ENCODE data around the gene RARRES2. TPM values are rescaled to one million over a fixed set of nuclear protein-coding genes. Genes with fewer than 3 reads are reported as not detected.

Gene RARRES2
- polyA plus RNA-seq, 3 donors, result 39.2 to 49.2 (median 40.8) TPM

- no peak for DNase-seq (ENCODE audit: low read depth in 3 of 3, low spot score in 2 of 3)
Observed at GRCh38 chr7:150363872-150364271, 22.4 kb upstream of the RARRES2 start.

DNA sequence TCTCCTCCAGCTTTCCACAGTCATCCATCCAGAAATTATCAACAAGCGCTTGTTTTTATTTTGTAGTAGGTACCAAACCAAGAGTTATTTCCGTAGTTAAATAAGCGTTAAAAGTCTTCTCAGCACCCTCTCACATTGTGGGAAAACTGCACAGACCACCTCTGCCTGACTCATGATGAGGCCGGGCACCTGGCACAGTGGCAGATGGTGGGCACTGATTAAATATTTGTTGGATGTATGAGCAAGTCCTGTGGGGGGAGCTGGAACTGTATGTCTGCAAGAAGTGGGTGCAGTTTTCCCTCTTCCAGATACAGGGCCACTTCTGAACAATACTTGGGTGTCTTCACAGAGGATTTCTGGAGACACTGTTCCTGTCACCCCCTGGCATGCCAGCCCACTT is 21.9 kb upstream of the RARRES2 start:
- no peak for DNase-seq (ENCODE audit: low read depth in 3 of 3, low spot score in 2 of 3)

DNA sequence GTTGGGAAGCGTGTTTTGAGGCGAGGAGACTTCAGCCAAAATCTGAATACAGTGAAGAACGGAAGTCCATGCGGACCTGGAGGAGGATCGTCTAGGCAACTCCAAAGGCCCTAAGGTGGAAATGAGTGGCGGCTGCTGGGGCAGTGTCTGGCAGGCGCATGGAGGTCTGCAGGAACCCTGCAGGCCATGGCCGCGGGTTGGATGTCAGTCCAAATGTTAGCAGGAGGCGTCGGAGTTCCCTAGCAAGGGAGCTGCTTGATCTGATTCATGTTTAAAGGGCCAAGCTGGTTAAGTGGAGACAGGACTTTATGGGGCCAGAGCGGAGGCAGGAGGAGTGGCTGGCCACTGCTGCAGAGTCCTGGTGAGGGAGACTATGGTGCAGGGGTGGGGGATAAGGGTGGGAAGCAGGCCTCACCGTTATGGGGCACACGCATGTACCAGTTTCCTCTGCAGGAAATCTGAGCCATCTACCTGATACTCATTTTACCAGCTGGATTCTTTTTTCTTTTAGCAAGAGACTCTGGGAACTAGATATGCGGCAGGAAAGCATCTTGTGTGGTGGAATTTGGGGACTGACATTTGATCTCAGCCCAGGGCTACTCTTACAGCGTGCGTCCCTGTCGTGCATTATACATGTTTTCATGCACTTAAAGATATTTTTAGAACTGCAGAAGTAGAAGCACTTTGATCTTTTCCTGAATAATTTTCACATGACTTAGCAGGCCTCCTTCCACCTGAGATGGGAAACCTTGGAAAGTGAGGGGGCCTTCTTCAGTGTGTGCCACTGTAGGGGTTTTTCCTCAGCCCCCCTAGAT is 20.6 kb upstream of the RARRES2 start:
- DNase-seq (ENCODE audit: low read depth in 3 of 3, low spot score in 2 of 3), result no peak

DNA sequence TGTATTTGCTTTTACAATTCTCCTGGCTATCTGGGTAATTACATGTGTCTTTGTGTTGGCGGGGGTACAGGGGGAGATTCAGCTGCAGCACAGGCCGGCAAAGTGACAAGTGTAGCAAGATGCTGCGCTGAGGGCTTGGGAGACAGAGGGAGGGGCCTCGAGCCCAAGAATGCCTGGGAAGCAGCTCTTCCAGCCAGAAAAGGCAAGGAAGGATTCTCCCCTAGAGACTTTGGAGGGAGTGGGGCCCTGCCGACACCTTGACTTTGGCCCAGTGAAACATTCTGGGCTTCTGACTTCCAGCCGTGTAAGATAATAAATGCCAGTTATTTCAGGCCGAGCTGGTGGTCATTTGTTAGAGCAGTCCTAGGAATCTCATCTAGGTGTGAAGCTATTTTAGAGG is 20.0 kb upstream of the RARRES2 start:
- no peak for DNase-seq (ENCODE audit: low read depth in 3 of 3, low spot score in 2 of 3)

- DNase-seq (ENCODE audit: low read depth in 3 of 3, low spot score in 2 of 3), result no peak
Observed at GRCh38 chr7:150360363-150361058, 19.1 kb upstream of the RARRES2 start.

GRCh38 chr7:150359622-150360362 is 18.4 kb upstream of the RARRES2 start:
- no peak for DNase-seq (ENCODE audit: low read depth in 3 of 3, low spot score in 2 of 3)

GRCh38 chr7:150358988-150359621 is 17.7 kb upstream of the RARRES2 start:
- DNase-seq (ENCODE audit: low read depth in 3 of 3, low spot score in 2 of 3), result no peak

- no peak for DNase-seq (ENCODE audit: low read depth in 3 of 3, low spot score in 2 of 3)
Observed at GRCh38 chr7:150358433-150358832, 17.0 kb upstream of the RARRES2 start.

- no peak for DNase-seq (ENCODE audit: low read depth in 3 of 3, low spot score in 2 of 3)
Observed at GRCh38 chr7:150357771-150358427, 16.5 kb upstream of the RARRES2 start.

GRCh38 chr7:150357270-150357669 is 15.8 kb upstream of the RARRES2 start:
- no peak for DNase-seq (ENCODE audit: low read depth in 3 of 3, low spot score in 2 of 3)

DNA sequence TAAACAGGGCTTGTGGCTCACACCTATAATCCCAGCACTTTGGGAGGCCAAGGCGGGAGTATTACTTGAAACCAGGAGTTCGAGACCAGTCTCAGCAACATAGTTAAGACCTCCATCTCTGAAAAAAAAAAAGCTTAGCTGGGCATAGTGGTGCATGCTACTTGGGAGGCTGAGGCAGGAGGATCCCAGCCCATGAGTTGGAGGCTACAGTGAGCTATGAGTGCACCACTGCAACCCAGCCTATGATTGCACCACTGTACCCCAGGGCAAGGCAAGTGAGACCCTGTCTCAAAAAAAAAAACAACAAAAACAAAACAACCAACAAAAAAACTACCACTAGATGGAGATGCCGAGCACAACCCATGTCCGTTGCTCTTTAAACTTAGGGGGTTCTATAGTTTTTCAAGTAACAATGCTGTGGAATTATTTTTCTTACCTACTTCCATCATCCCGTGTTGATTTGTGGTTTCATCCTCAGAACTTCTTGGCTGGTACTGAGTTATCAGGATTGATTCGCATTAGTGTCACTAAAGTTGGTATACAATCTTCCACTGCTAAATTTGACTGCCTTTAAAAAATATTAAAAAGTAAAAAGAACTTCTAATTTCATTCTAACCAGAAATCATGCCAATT is 15.0 kb upstream of the RARRES2 start:
- DNase-seq (ENCODE audit: low read depth in 3 of 3, low spot score in 2 of 3), result no peak

- DNase-seq (ENCODE audit: low read depth in 3 of 3, low spot score in 2 of 3), result no peak
Observed at GRCh38 chr7:150355666-150356059, 14.2 kb upstream of the RARRES2 start.

- no peak for DNase-seq (ENCODE audit: low read depth in 3 of 3, low spot score in 2 of 3)
Observed at GRCh38 chr7:150351587-150352194, 10.3 kb upstream of the RARRES2 start.

GRCh38 chr7:150346922-150347321 is 5.5 kb upstream of the RARRES2 start:
- no peak for DNase-seq (ENCODE audit: low read depth in 3 of 3, low spot score in 2 of 3)

DNA sequence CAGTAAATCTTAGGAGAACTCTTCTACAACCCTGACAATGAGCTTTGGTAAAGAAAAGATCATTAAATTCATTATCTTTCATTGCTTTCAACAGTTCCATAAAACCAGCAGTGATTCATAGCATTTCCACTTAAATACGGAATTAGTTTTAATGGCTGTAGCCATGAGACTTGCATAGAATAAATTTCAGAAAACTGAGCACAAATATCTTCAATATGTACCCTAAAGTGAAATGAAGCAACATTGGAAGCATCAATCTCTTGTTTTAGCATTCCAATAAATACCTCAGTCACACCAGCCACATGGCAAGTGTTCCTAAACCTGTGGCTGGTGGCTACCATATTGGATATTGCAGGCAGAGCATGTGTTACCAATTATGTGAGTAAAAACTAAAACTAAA is 3.6 kb upstream of the RARRES2 start:
- no peak for DNase-seq (ENCODE audit: low read depth in 3 of 3, low spot score in 2 of 3)

GRCh38 chr7:150344299-150344698 is 2.9 kb upstream of the RARRES2 start:
- DNase-seq (ENCODE audit: low read depth in 3 of 3, low spot score in 2 of 3), result no peak

DNA sequence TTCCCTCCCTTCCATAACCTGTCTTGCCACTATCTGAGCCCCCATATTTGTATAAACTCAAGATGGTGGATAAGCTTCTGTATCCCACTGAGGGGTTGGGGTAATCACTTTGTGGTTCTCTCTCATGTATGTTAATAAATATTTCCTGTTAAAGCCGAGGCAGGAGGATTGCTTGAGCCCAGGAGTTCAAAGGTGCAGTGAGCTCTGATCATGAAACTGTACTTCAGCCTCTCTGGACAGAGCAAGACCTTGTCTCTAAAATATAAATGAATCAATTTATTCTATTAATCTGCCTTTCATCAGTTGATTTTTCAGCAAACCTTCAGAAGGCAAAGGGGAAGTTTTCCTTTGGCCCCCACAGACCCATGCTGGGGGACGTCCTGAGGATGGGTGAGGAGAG is 1.8 kb upstream of the RARRES2 start:
- DNase-seq (ENCODE audit: low read depth in 3 of 3, low spot score in 2 of 3), result no peak

DNA sequence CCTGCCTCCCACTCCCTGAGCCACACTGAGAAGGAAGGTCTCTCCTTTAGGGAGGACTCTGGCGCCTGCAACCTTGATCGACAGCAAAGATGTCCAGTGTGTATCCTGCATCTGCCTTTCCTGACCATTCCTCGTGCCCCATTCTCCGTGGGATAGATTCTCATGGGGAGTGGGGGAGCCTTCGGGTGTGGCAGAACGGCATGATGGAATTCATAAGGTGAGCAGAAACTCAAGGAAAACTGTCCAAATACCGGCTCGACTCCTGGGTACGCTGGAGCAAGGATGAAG is 636 bp upstream of the RARRES2 start:
- no peak for DNase-seq (ENCODE audit: low read depth in 3 of 3, low spot score in 2 of 3)

- no peak for DNase-seq (ENCODE audit: low read depth in 3 of 3, low spot score in 2 of 3)
Observed at GRCh38 chr7:150340875-150341262, 560 bp downstream of the RARRES2 start.

All from right renal cortex interstitium (tissue), 3 donors.